GM23338 (cell line): ENCODE data around the gene SYTL1. TPM values are rescaled to one million over a fixed set of nuclear protein-coding genes. Genes with fewer than 3 reads are reported as not detected.

Experiments
- ATAC-seq: fragments of 200-7000 bp; cut with Tn5 transposase; 3 replicates; pipeline ENCODE4 v1.9.1; 2020
- DNase-seq: peaks from one replicate; pipeline ENCODE4 v3.0.0-alpha.2; 2015; ENCODE audit warnings: low spot score
- H2AFZ ChIP-seq: fragments of 200-600 bp; sonication (generic); 2 replicates; pipeline ENCODE4 v1.8.0; 2016; ENCODE audit warnings: antibody characterized with exemption, mild to moderate bottlenecking, moderate library complexity
- H3F3A ChIP-seq: fragments of 200-600 bp; sonication (generic); replicated peaks from 2 replicates; pipeline ENCODE4 v1.8.0; 2017; ENCODE audit warnings: antibody characterized with exemption, mixed run types, low read depth
- H3K27ac ChIP-seq: fragments of 200-600 bp; sonication (generic); 2 replicates; pipeline ENCODE4 v1.6.1; 2016; ENCODE audit warnings: low read depth
- H3K27me3 ChIP-seq: fragments of 200-600 bp; sonication (generic); 2 replicates; pipeline ENCODE4 v1.8.0; 2016; ENCODE audit warnings: mild to moderate bottlenecking, mixed run types, moderate library complexity; ENCODE audit not compliant: insufficient read depth
- H3K36me3 ChIP-seq: fragments of 200-600 bp; sonication (generic); 2 replicates; pipeline ENCODE4 v1.8.0; 2016; ENCODE audit warnings: mild to moderate bottlenecking; ENCODE audit not compliant: insufficient read depth
- H3K4me1 ChIP-seq: fragments of 200-600 bp; sonication (generic); 2 replicates; pipeline ENCODE4 v1.8.0; 2016; ENCODE audit warnings: mild to moderate bottlenecking, moderate library complexity; ENCODE audit not compliant: insufficient read depth
- H3K4me2 ChIP-seq: fragments of 200-600 bp; sonication (generic); 2 replicates; pipeline ENCODE4 v1.7.1; 2017; ENCODE audit warnings: mixed run types
- H3K4me3 ChIP-seq: fragments of 200-600 bp; sonication (generic); 2 replicates; pipeline ENCODE4 v1.6.1; 2016; ENCODE audit warnings: mixed run types
- H3K79me2 ChIP-seq: fragments of 200-600 bp; sonication (generic); replicated peaks from 2 replicates; pipeline ENCODE4 v1.8.0; 2017; ENCODE audit warnings: mild to moderate bottlenecking; ENCODE audit not compliant: insufficient read depth
- H3K9me2 ChIP-seq: fragments of 200-600 bp; sonication (generic); 2 replicates; pipeline ENCODE4 v1.8.0; 2017; ENCODE audit not compliant: insufficient read depth
- H4K20me1 ChIP-seq: fragments of 200-600 bp; sonication (generic); replicated peaks from 2 replicates; pipeline ENCODE4 v1.8.0; 2017; ENCODE audit warnings: mild to moderate bottlenecking; ENCODE audit not compliant: insufficient read depth
- H3K27ac Mint-ChIP-seq: 2 replicates; pipeline ENCODE4 v1.8.0; 2020; ENCODE audit warnings: inconsistent platforms, mild to moderate bottlenecking, moderate library complexity, mixed read lengths
- H3K27me3 Mint-ChIP-seq: 3 replicates; pipeline ENCODE4 v1.8.0; 2022; ENCODE audit warnings: low read depth, mild to moderate bottlenecking, moderate library complexity, mixed read lengths, inconsistent platforms; ENCODE audit not compliant: insufficient read depth, poor library complexity
- H3K36me3 Mint-ChIP-seq: 3 replicates; pipeline ENCODE4 v1.8.0; 2021; ENCODE audit warnings: low read depth, mild to moderate bottlenecking, inconsistent platforms, moderate library complexity, mixed read lengths
- H3K4me1 Mint-ChIP-seq: 3 replicates; pipeline ENCODE4 v1.8.0; 2020; ENCODE audit warnings: mild to moderate bottlenecking, inconsistent platforms, mixed read lengths
- H3K4me3 Mint-ChIP-seq: 3 replicates; pipeline ENCODE4 v1.8.0; 2021; ENCODE audit warnings: moderate library complexity, mild to moderate bottlenecking, inconsistent platforms, mixed read lengths
- H3K9me3 Mint-ChIP-seq: 3 replicates; pipeline ENCODE4 v1.8.0; 2020; ENCODE audit warnings: moderate library complexity, mild to moderate bottlenecking, inconsistent platforms, mixed read lengths
- CREB1 ChIP-seq: fragments of 250-450 bp; sonication (Bioruptor Pico); IDR thresholded peaks from 2 replicates; pipeline ENCODE4 v1.5.0; 2020; ENCODE audit warnings: low read depth, mild to moderate bottlenecking, moderate library complexity
- CTCF ChIP-seq, 2 experiments: fragments of 200-600 bp in 1 of 2; sonication (generic) in 1 of 2; conservative IDR thresholded peaks; 2 replicates each; pipeline versions ENCODE4 v1.5.1 to v1.6.1; 2016 to 2017; ENCODE audit warnings: antibody characterized with exemption in 2 of 2, low read depth in 2 of 2, mild to moderate bottlenecking in 2 of 2, moderate library complexity in 1 of 2
- ETS1 ChIP-seq: IDR thresholded peaks from 2 replicates; pipeline ENCODE4 v1.6.1; 2016; ENCODE audit warnings: antibody characterized with exemption
- EZH2 ChIP-seq: fragments of 200-600 bp; sonication (generic); IDR thresholded peaks from one replicate; pipeline ENCODE4 v1.8.0; 2017; ENCODE audit warnings: antibody characterized with exemption, mild to moderate bottlenecking, low read depth; ENCODE audit not compliant: unreplicated experiment
- EZH2phosphoT487 ChIP-seq: fragments of 200-600 bp; sonication (generic); IDR thresholded peaks from one replicate; pipeline ENCODE4 v1.8.1; 2018; ENCODE audit warnings: antibody characterized with exemption; ENCODE audit not compliant: unreplicated experiment
- JUNB ChIP-seq: IDR thresholded peaks from one replicate; pipeline ENCODE4 v1.6.1; 2016; ENCODE audit warnings: antibody characterized with exemption; ENCODE audit not compliant: unreplicated experiment
- NANOG ChIP-seq: IDR thresholded peaks from 2 replicates; pipeline ENCODE4 v1.6.1; 2016; ENCODE audit warnings: antibody characterized with exemption, borderline replicate concordance
- STAT1 ChIP-seq: IDR thresholded peaks from one replicate; pipeline ENCODE4 v1.6.1; 2016; ENCODE audit warnings: antibody characterized with exemption; ENCODE audit not compliant: unreplicated experiment
- ZNF331 ChIP-seq: fragments of 250-450 bp; sonication (Bioruptor Pico); IDR thresholded peaks from 2 replicates; pipeline ENCODE4 v1.5.0; 2020; ENCODE audit warnings: low read depth, mild to moderate bottlenecking, moderate library complexity
- ZNF462 ChIP-seq: fragments of 250-450 bp; sonication (Bioruptor Pico); IDR thresholded peaks from 2 replicates; pipeline ENCODE4 v1.5.0; 2020; ENCODE audit warnings: mild to moderate bottlenecking, moderate library complexity
- polyA plus RNA-seq: library from polyadenylated mRNA; unstranded; fragments of >200 nt; fragmentation: Nextera tagmentation; extraction: Ambion mirVana; gene quantifications from 2 replicates; pipeline ENCODE4 v1.2.1, GENCODE V29; 2016
- total RNA-seq: library from RNA; depleted of rRNA; stranded (reverse); fragments of >200 nt; shearing (Covaris generic); gene quantifications from 2 replicates; pipeline ENCODE4 v1.2.3, GENCODE V29; 2014
- TF ChIP-seq, protein P1 (sequence below): IDR thresholded peaks from one replicate; pipeline ENCODE4 v1.6.1; 2018; ENCODE audit warnings: antibody characterized with exemption; ENCODE audit not compliant: unreplicated experiment

Gene SYTL1
- total and polyA plus RNA-seq, 2 experiments from 2014 or later, result 4.9 to 12.3 TPM

- H3K27ac ChIP-seq, result no peak overlapping the region
- no peaks in the 10 kb centered on the region for H3K27me3 ChIP-seq
- DNase-seq (no peak), ATAC-seq (no peak)
- H4K20me1 ChIP-seq, result peaks cover 21% of the 10 kb centered on the region
- H3K27ac Mint-ChIP-seq, result no peak overlapping the region
- H3F3A ChIP-seq, result peaks cover 9% of the 10 kb centered on the region; the same call in 1 of the 2 replicates
- H3K9me3 Mint-ChIP-seq, result no peaks in the 10 kb centered on the region
- H2AFZ ChIP-seq, result no peak overlapping the region
- no peak overlapping the region for H3K4me3 ChIP-seq
- H3K4me3 Mint-ChIP-seq, result no peak overlapping the region
- TF ChIP-seq ZNF462 (CRISPR knock-in tag), result no peak
- TF ChIP-seq CTCF (conservative IDR thresholded peaks at IDR 0.05; ENCODE audit: low read depth in 2 of 2), result no peak
- no peak for TF ChIP-seq STAT1
- no peak for TF ChIP-seq JUNB
- TF ChIP-seq ZNF331, result no peak
- TF ChIP-seq ETS1, result no peak
- no peak for TF ChIP-seq NANOG
- TF ChIP-seq, protein P1, sequence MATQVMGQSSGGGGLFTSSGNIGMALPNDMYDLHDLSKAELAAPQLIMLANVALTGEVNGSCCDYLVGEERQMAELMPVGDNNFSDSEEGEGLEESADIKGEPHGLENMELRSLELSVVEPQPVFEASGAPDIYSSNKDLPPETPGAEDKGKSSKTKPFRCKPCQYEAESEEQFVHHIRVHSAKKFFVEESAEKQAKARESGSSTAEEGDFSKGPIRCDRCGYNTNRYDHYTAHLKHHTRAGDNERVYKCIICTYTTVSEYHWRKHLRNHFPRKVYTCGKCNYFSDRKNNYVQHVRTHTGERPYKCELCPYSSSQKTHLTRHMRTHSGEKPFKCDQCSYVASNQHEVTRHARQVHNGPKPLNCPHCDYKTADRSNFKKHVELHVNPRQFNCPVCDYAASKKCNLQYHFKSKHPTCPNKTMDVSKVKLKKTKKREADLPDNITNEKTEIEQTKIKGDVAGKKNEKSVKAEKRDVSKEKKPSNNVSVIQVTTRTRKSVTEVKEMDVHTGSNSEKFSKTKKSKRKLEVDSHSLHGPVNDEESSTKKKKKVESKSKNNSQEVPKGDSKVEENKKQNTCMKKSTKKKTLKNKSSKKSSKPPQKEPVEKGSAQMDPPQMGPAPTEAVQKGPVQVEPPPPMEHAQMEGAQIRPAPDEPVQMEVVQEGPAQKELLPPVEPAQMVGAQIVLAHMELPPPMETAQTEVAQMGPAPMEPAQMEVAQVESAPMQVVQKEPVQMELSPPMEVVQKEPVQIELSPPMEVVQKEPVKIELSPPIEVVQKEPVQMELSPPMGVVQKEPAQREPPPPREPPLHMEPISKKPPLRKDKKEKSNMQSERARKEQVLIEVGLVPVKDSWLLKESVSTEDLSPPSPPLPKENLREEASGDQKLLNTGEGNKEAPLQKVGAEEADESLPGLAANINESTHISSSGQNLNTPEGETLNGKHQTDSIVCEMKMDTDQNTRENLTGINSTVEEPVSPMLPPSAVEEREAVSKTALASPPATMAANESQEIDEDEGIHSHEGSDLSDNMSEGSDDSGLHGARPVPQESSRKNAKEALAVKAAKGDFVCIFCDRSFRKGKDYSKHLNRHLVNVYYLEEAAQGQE, result no peak
- no peak for TF ChIP-seq EZH2phosphoT487
- TF ChIP-seq CREB1 (CRISPR knock-in tag), result no peak
- no peak for TF ChIP-seq EZH2
- H3K27me3 Mint-ChIP-seq, result peaks cover 4% of the 10 kb centered on the region
- H3K4me1 Mint-ChIP-seq, result peaks cover 3% of the 10 kb centered on the region; the same call in 1 of the 3 replicates
- H3K79me2 ChIP-seq, result peaks cover 67% of the 10 kb centered on the region
- H3K4me2 ChIP-seq, result no peak overlapping the region
- no peaks in the 10 kb centered on the region for H3K36me3 ChIP-seq
- peaks cover 11% of the 10 kb centered on the region; the same call in 1 of the 2 replicates for H3K4me1 ChIP-seq
- H3K36me3 Mint-ChIP-seq, result peaks cover 28% of the 10 kb centered on the region
- H3K9me2 ChIP-seq, result no peaks in the 10 kb centered on the region
These were observed 16.5 kb upstream of the SYTL1 start for GRCh38 chr1:27325286-27325685.
